ACC112 (cell line): ENCODE data around the gene CDK15.

Source experiments
- H2AFZ ChIP-seq: fragments of 200-600 bp; sonication (generic); one replicate; pipeline ENCODE4 v1.6.0; 2017; ENCODE audit warnings: antibody characterized with exemption, low read length; ENCODE audit not compliant: unreplicated experiment
- H3K27ac ChIP-seq: fragments of 200-600 bp; sonication (generic); 2 replicates; pipeline ENCODE4 v1.5.1; 2014; ENCODE audit warnings: low read depth, mild to moderate bottlenecking, antibody characterized with exemption, low read length, moderate library complexity
- H3K27me3 ChIP-seq: fragments of 200-600 bp; sonication (generic); 2 replicates; pipeline ENCODE4 v1.6.1; 2014; ENCODE audit warnings: mild to moderate bottlenecking, antibody characterized with exemption, low read length, moderate library complexity, mixed read lengths; ENCODE audit not compliant: insufficient read depth
- H3K36me3 ChIP-seq: fragments of 200-600 bp; sonication (generic); 2 replicates; pipeline ENCODE4 v1.6.1; 2016; ENCODE audit warnings: mild to moderate bottlenecking, antibody characterized with exemption, low read length, moderate library complexity, mixed read lengths; ENCODE audit not compliant: insufficient read depth
- H3K4me1 ChIP-seq: fragments of 200-600 bp; sonication (generic); one replicate; pipeline ENCODE4 v1.6.1; 2016; ENCODE audit warnings: low read length, mixed read lengths; ENCODE audit not compliant: insufficient read depth, unreplicated experiment, control insufficient read depth
- H3K4me3 ChIP-seq: fragments of 200-600 bp; sonication (generic); 2 replicates; pipeline ENCODE4 v1.5.1; 2014; ENCODE audit warnings: mild to moderate bottlenecking, low read depth, low read length
- H3K79me2 ChIP-seq: fragments of 200-600 bp; sonication (generic); one replicate; pipeline ENCODE4 v1.6.0; 2016; ENCODE audit warnings: low read length; ENCODE audit not compliant: control insufficient read depth, unreplicated experiment, insufficient read depth

Gene CDK15

DNA sequence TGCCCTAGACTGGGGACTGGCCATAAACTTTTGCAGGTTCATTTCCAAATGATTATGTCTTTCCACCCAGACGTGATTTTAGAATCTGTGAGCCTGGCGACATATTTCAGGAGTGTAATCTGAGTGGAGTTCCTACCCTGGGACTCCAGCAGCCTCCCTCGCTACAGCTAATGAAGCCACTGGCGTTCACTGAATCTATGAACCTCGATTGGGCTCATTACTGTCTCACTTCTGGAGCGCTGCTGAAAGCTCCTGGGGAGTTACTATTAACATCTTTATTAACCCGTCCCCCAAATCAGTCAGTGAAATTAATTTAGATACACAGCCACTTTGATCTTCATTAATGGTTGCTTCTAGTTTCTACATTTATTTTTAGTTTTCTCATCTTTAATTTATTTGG, 56.5 kb downstream of the CDK15 start:
- no peaks in the 10 kb centered on the region for H3K79me2 ChIP-seq
- H3K36me3 ChIP-seq: no peaks in the 10 kb centered on the region
- H3K4me1 ChIP-seq: no peaks in the 10 kb centered on the region
- H3K4me3 ChIP-seq: no peak overlapping the region
- H3K27me3 ChIP-seq: no peaks in the 10 kb centered on the region
- H3K27ac ChIP-seq: no peak overlapping the region
- H2AFZ ChIP-seq: no peak overlapping the region

- Histone ChIP-seq H3K79me2 (no peaks in the 10 kb centered on the region), H3K36me3 (no peaks in the 10 kb centered on the region), H2AFZ (no peak overlapping the region), H3K4me3 (no peak overlapping the region), H3K27me3 (no peaks in the 10 kb centered on the region), H3K4me1 (no peaks in the 10 kb centered on the region), H3K27ac (no peak overlapping the region)
Measured at GRCh38 chr2:201866643-201867473, 60.5 kb downstream of the CDK15 start.

- Histone ChIP-seq H2AFZ (no peak overlapping the region), H3K36me3 (no peaks in the 10 kb centered on the region), H3K4me1 (no peaks in the 10 kb centered on the region), H3K79me2 (no peaks in the 10 kb centered on the region), H3K4me3 (no peak overlapping the region), H3K27ac (no peak overlapping the region), H3K27me3 (no peaks in the 10 kb centered on the region)
Measured at GRCh38 chr2:201871471-201871870, 65.1 kb downstream of the CDK15 start.

- Histone ChIP-seq H3K4me3 (no peak overlapping the region), H3K27ac (no peak overlapping the region), H3K4me1 (no peaks in the 10 kb centered on the region), H2AFZ (no peak overlapping the region), H3K36me3 (no peaks in the 10 kb centered on the region), H3K79me2 (no peaks in the 10 kb centered on the region), H3K27me3 (no peaks in the 10 kb centered on the region)
Measured at GRCh38 chr2:201872591-201872990, 66.3 kb downstream of the CDK15 start.

- no peak overlapping the region for H3K27ac ChIP-seq
- H3K27me3 ChIP-seq: peaks cover 8% of the 10 kb centered on the region
- no peak overlapping the region for H2AFZ ChIP-seq
- no peaks in the 10 kb centered on the region for H3K36me3 ChIP-seq
- no peak overlapping the region for H3K4me3 ChIP-seq
- H3K4me1 ChIP-seq: peaks cover 27% of the 10 kb centered on the region
- H3K79me2 ChIP-seq: no peaks in the 10 kb centered on the region
Measured at GRCh38 chr2:201879996-201880395, 73.7 kb downstream of the CDK15 start.

DNA sequence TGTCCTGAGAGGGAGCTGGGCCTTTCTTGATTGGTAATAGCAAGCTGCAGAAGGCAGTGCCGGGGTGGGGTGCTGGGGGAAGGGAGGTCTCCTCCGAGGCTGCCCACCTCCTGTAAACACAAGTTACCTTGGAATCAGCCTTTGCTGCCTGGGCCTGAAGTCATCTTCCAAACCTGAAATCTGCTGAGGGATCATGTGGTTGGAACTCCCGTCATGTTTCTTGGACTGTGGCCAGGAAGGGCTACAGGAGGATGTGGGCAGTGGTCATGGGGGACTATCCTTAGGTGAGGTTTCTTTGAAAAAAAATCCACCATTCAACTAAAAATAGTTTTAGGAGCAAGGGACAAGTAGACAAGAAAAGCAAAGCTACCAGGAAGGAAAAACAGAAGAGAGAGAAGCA, 74.2 kb downstream of the CDK15 start:
- Histone ChIP-seq H3K4me1 (peaks cover 27% of the 10 kb centered on the region), H3K36me3 (no peaks in the 10 kb centered on the region), H3K79me2 (no peaks in the 10 kb centered on the region), H3K27ac (no peak overlapping the region), H3K4me3 (no peak overlapping the region), H3K27me3 (peaks cover 8% of the 10 kb centered on the region), H2AFZ (no peak overlapping the region)

- no peaks in the 10 kb centered on the region for H3K79me2 ChIP-seq
- H3K27ac ChIP-seq: no peak overlapping the region
- no peaks in the 10 kb centered on the region for H3K36me3 ChIP-seq
- H3K4me3 ChIP-seq: no peak overlapping the region; the same call in 1 of the 2 replicates
- no peak overlapping the region for H2AFZ ChIP-seq
- peaks cover 27% of the 10 kb centered on the region for H3K4me1 ChIP-seq
- H3K27me3 ChIP-seq: peaks cover 8% of the 10 kb centered on the region
Measured at GRCh38 chr2:201880993-201881611, 74.8 kb downstream of the CDK15 start.

DNA sequence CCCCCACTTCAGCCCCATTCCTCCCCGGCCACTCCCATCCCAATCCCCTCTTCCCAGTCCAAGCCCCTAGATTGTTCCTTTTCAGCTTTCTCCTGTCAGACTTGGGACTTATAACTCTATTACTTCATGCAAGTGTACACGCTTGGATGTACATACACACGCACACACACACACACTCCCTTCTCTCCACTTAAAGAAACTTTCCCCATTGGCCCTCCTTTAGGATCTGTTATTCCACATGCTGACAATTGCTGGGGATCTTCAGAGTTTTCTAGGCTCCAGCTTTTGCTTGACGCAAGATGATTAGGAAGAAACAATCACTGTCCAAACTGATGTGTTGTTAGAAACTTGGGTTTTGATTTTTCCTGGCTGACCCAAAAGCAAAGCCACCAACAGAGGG, 75.4 kb downstream of the CDK15 start:
- H3K27ac ChIP-seq: no peak overlapping the region
- H3K79me2 ChIP-seq: no peaks in the 10 kb centered on the region
- no peaks in the 10 kb centered on the region for H3K36me3 ChIP-seq
- H3K27me3 ChIP-seq: peaks cover 8% of the 10 kb centered on the region
- no peak overlapping the region for H2AFZ ChIP-seq
- H3K4me1 ChIP-seq: peaks cover 30% of the 10 kb centered on the region
- 0 out of 2 replicates have a peak overlapping the region, but pooled peaks have one; percentile 11 for H3K4me3 ChIP-seq

- no peak overlapping the region for H3K27ac ChIP-seq
- no peak overlapping the region for H2AFZ ChIP-seq
- no peaks in the 10 kb centered on the region for H3K79me2 ChIP-seq
- peak overlapping the region; percentile 11; the same call in 1 of the 2 replicates for H3K4me3 ChIP-seq
- H3K4me1 ChIP-seq: peaks cover 36% of the 10 kb centered on the region
- no peaks in the 10 kb centered on the region for H3K36me3 ChIP-seq
- peaks cover 11% of the 10 kb centered on the region for H3K27me3 ChIP-seq
Measured at GRCh38 chr2:201882353-201883090, 76.2 kb downstream of the CDK15 start.

- H3K4me3 ChIP-seq: no peak overlapping the region
- no peak overlapping the region for H2AFZ ChIP-seq
- H3K36me3 ChIP-seq: no peaks in the 10 kb centered on the region
- no peak overlapping the region for H3K27ac ChIP-seq
- H3K27me3 ChIP-seq: peaks cover 11% of the 10 kb centered on the region; the same call in 1 of the 2 replicates
- H3K79me2 ChIP-seq: no peaks in the 10 kb centered on the region
- peaks cover 40% of the 10 kb centered on the region for H3K4me1 ChIP-seq
Measured at GRCh38 chr2:201883606-201884369, 77.5 kb downstream of the CDK15 start.
